IMR-90 (cell line): ENCODE data around the gene GALNT5. TPM values are rescaled to one million over a fixed set of nuclear protein-coding genes. Genes with fewer than 3 reads are reported as not detected.

Experiments
- ATAC-seq: fragments of 200-7000 bp; cut with Tn5 transposase; 2 replicates; pipeline ENCODE4 v1.9.1; 2020; ENCODE audit warnings: low read depth, mild to moderate bottlenecking, moderate library complexity
- BruUV-seq: library from RNA; stranded (reverse); fragments of 400-500 nt; replicated peaks from 2 replicates; lab custom pipeline; 2021; lab: Mats Ljungman, UMichigan
- CTCF ChIA-PET: fragments of 300-600 bp; formaldehyde crosslinking; extraction: SDS; loops from one replicate; lab custom pipeline; 2021; ENCODE audit warnings: antibody characterized with exemption; lab: Yijun Ruan, JAX
- POLR2A ChIA-PET: fragments of 300-600 bp; sonication (Branson Sonifier 250); formaldehyde crosslinking; loops from one replicate; lab custom pipeline; 2022; ENCODE audit warnings: antibody characterized with exemption; ENCODE audit not compliant: unreplicated experiment; lab: Charles Lee
- DNase-seq: peaks from one replicate; pipeline ENCODE4 v3.0.0; 2013
- H2AFZ ChIP-seq: replicated peaks from 2 replicates; pipeline ENCODE3; 2013; ENCODE audit warnings: low read length, mild to moderate bottlenecking; ENCODE audit not compliant: poor library complexity
- H2AK5ac ChIP-seq: 2 replicates; pipeline ENCODE4 v1.6.1; 2013; ENCODE audit warnings: low read depth, low read length, inconsistent platforms
- H2AK9ac ChIP-seq: replicated peaks from 2 replicates; pipeline ENCODE3; 2013; ENCODE audit warnings: mild to moderate bottlenecking, low read depth, low read length, moderate library complexity; ENCODE audit not compliant: poor library complexity
- H2BK120ac ChIP-seq: 2 replicates; pipeline ENCODE4 v1.6.1; 2013; ENCODE audit warnings: low read depth, low read length, inconsistent platforms
- H2BK15ac ChIP-seq: 3 replicates; pipeline ENCODE4 v1.6.1; 2013; ENCODE audit warnings: low read depth, low read length, inconsistent platforms
- H2BK20ac ChIP-seq: 2 replicates; pipeline ENCODE4 v1.6.1; 2013; ENCODE audit warnings: low read depth, mild to moderate bottlenecking, inconsistent platforms, low read length, moderate library complexity
- H2BK5ac ChIP-seq: 2 replicates; pipeline ENCODE4 v1.6.1; 2013; ENCODE audit warnings: mild to moderate bottlenecking, low read depth, low read length, inconsistent platforms; ENCODE audit not compliant: poor library complexity, severe bottlenecking
- H3K14ac ChIP-seq: replicated peaks from 2 replicates; pipeline ENCODE4 v1.6.1; 2013; ENCODE audit warnings: low read depth, low read length, inconsistent platforms
- H3K18ac ChIP-seq: 2 replicates; pipeline ENCODE4 v1.6.1; 2013; ENCODE audit warnings: low read depth, low read length, control low read depth
- H3K23ac ChIP-seq: 2 replicates; pipeline ENCODE4 v1.6.1; 2013; ENCODE audit warnings: low read depth, low read length, inconsistent platforms
- H3K27ac ChIP-seq: 2 replicates; pipeline ENCODE4 v1.5.1; 2013; ENCODE audit warnings: mild to moderate bottlenecking, control low read depth, low read length; ENCODE audit not compliant: insufficient read depth
- H3K27me3 ChIP-seq: 2 replicates; pipeline ENCODE4 v1.6.1; 2013; ENCODE audit warnings: low read length; ENCODE audit not compliant: control insufficient read depth, insufficient read depth
- H3K36me3 ChIP-seq: 2 replicates; pipeline ENCODE4 v1.6.1; 2013; ENCODE audit warnings: low read length, mixed read lengths; ENCODE audit not compliant: control insufficient read depth, insufficient read depth
- H3K4ac ChIP-seq: 2 replicates; pipeline ENCODE4 v1.6.1; 2013; ENCODE audit warnings: low read depth, low read length, inconsistent platforms
- H3K4me1 ChIP-seq: 2 replicates; pipeline ENCODE4 v1.6.1; 2013; ENCODE audit warnings: low read length, mixed read lengths; ENCODE audit not compliant: control insufficient read depth, insufficient read depth
- H3K4me2 ChIP-seq: 2 replicates; pipeline ENCODE4 v1.6.1; 2013; ENCODE audit warnings: low read depth, mild to moderate bottlenecking, control low read depth, low read length, moderate library complexity
- H3K4me3 ChIP-seq: 2 replicates; pipeline ENCODE4 v1.5.1; 2013; ENCODE audit warnings: low read depth, mild to moderate bottlenecking, control low read depth, low read length, moderate library complexity; ENCODE audit not compliant: insufficient read depth
- H3K56ac ChIP-seq: 2 replicates; pipeline ENCODE4 v1.6.1; 2013; ENCODE audit warnings: low read length, inconsistent platforms; ENCODE audit not compliant: insufficient read depth; ENCODE audit errors: extremely low read depth
- H3K79me1 ChIP-seq, 2 experiments: 2 replicates each; pipeline ENCODE4 v1.6.1; 2013; ENCODE audit warnings: low read length in 2 of 2, inconsistent platforms in 1 of 2, low read depth in 1 of 2
- H3K9ac ChIP-seq: 2 replicates; pipeline ENCODE4 v1.6.1; 2013; ENCODE audit warnings: low read depth, low read length, control low read depth
- H3K9me1 ChIP-seq: 2 replicates; pipeline ENCODE4 v1.6.1; 2013; ENCODE audit warnings: low read length, inconsistent platforms; ENCODE audit not compliant: insufficient read depth
- H3K9me3 ChIP-seq: 2 replicates; pipeline ENCODE4 v1.6.1; 2013; ENCODE audit warnings: low read length; ENCODE audit not compliant: control insufficient read depth, insufficient read depth
- H4K20me1 ChIP-seq: 2 replicates; pipeline ENCODE4 v1.6.1; 2013; ENCODE audit warnings: low read length, inconsistent platforms; ENCODE audit not compliant: insufficient read depth
- H4K5ac ChIP-seq: 2 replicates; pipeline ENCODE4 v1.6.1; 2013; ENCODE audit warnings: mild to moderate bottlenecking, low read depth, low read length, control low read depth
- H4K8ac ChIP-seq, 2 experiments: 2 replicates each; pipeline ENCODE4 v1.6.1; 2013; ENCODE audit warnings: low read depth in 2 of 2, low read length in 2 of 2, control low read depth in 1 of 2, inconsistent platforms in 1 of 2
- H4K91ac ChIP-seq: 2 replicates; pipeline ENCODE4 v1.6.1; 2013; ENCODE audit warnings: low read depth, low read length, inconsistent platforms; ENCODE audit not compliant: insufficient read depth
- BHLHE40 ChIP-seq: fragments of 150-350 bp; IDR thresholded peaks from 2 replicates; pipeline ENCODE4 v1.6.1; 2016; ENCODE audit warnings: mild to moderate bottlenecking, low read depth, low read length
- CEBPB ChIP-seq: IDR thresholded peaks from 2 replicates; pipeline ENCODE4 v1.6.1; 2012; ENCODE audit warnings: low read depth, low read length, improper control_type of control experiment
- CHD1 ChIP-seq: IDR thresholded peaks from 2 replicates; pipeline ENCODE4 v1.6.1; 2012; ENCODE audit warnings: low read depth, low read length, improper control_type of control experiment
- CTCF ChIP-seq: conservative IDR thresholded peaks from 2 replicates; pipeline ENCODE4 v1.5.1; 2012; ENCODE audit warnings: mild to moderate bottlenecking, low read depth, low read length, improper control_type of control experiment
- FOS ChIP-seq: fragments of 150-350 bp; IDR thresholded peaks from 2 replicates; pipeline ENCODE4 v1.6.1; 2016; ENCODE audit warnings: low read depth, low read length
- MAFK ChIP-seq: IDR thresholded peaks from 2 replicates; pipeline ENCODE4 v1.6.1; 2012; ENCODE audit warnings: low read depth, low read length, improper control_type of control experiment
- MAZ ChIP-seq: IDR thresholded peaks from 2 replicates; pipeline ENCODE4 v1.6.1; 2012; ENCODE audit warnings: low read depth, mild to moderate bottlenecking, low read length, improper control_type of control experiment, moderate library complexity, borderline replicate concordance
- MXI1 ChIP-seq: IDR thresholded peaks from 2 replicates; pipeline ENCODE4 v1.6.1; 2012; ENCODE audit warnings: low read depth, mild to moderate bottlenecking, low read length, moderate library complexity, borderline replicate concordance
- NFE2L2 ChIP-seq: fragments of 150-350 bp; IDR thresholded peaks from 2 replicates; pipeline ENCODE4 v1.6.1; 2016; ENCODE audit warnings: low read depth, mild to moderate bottlenecking, low read length
- POLR2A ChIP-seq: IDR thresholded peaks from 2 replicates; pipeline ENCODE4 v1.6.1; 2012; ENCODE audit warnings: mild to moderate bottlenecking, low read depth, low read length
- RAD21 ChIP-seq: IDR thresholded peaks from 2 replicates; pipeline ENCODE4 v1.6.1; 2012; ENCODE audit warnings: low read length, improper control_type of control experiment
- RCOR1 ChIP-seq: IDR thresholded peaks from 2 replicates; pipeline ENCODE4 v1.6.1; 2012; ENCODE audit warnings: mild to moderate bottlenecking, low read length, improper control_type of control experiment; ENCODE audit not compliant: insufficient replicate concordance
- RFX5 ChIP-seq: IDR thresholded peaks from 2 replicates; pipeline ENCODE4 v1.8.0; 2012; ENCODE audit warnings: low read depth, mild to moderate bottlenecking, low read length, moderate library complexity
- SMC3 ChIP-seq: fragments of 150-350 bp; IDR thresholded peaks from 2 replicates; pipeline ENCODE4 v1.6.1; 2016; ENCODE audit warnings: low read depth, mild to moderate bottlenecking, antibody characterized with exemption, low read length, moderate library complexity
- WGBS, 2 experiments: methylation state at CpG; one replicate each; pipeline versions ENCODE4 v1.1.5 to v1.1.7; 2013; ENCODE audit warnings: missing lambda C conversion rate in 2 of 2; ENCODE audit not compliant: insufficient read length in 1 of 2; ENCODE audit errors: extremely low coverage in 2 of 2; 5-methylcytosine and 5-hydroxymethylcytosine counted together
- dilution Hi-C: fragments of 300-500 bp; cut with HindIII; formaldehyde crosslinking; loops from one replicate; pipeline ENCODE4 v1.14.3; 2018; ENCODE audit warnings: low sequenced_read_pairs; ENCODE audit not compliant: unreplicated experiment
- in situ Hi-C: fragments of 300-500 bp; cut with MboI; formaldehyde crosslinking; loops from 3 replicates; pipeline ENCODE4 v1.14.3; 2019; ENCODE audit warnings: low sequenced_read_pairs, inconsistent platforms, mixed read lengths
- intact Hi-C: fragments of 100-400 bp; cut with micrococcal nuclease; formaldehyde crosslinking; loops from 2 replicates; pipeline ENCODE4 v1.10.0; 2022
- polyA plus RNA-seq, 3 experiments: library from polyadenylated mRNA; depleted of rRNA; stranded (reverse); fragments of >200 nt; gene quantifications; 2 replicates each; pipeline ENCODE4 v1.2.3, GENCODE V29; 2012; ENCODE audit warnings: low replicate concordance in 1 of 3
- total RNA-seq: library from RNA; depleted of rRNA; stranded (reverse); fragments of >200 nt; gene quantifications from 2 replicates; pipeline ENCODE4 v1.2.3, GENCODE V29; 2012
- TF ChIP-seq, protein P1 (sequence below): fragments of 150-350 bp; IDR thresholded peaks from 2 replicates; pipeline ENCODE4 v1.6.1; 2017; ENCODE audit warnings: mild to moderate bottlenecking, antibody characterized with exemption, low read length, low read depth
- TF ChIP-seq, protein P2 (sequence below): fragments of 150-350 bp; IDR thresholded peaks from 2 replicates; pipeline ENCODE4 v1.6.1; 2016; ENCODE audit warnings: low read depth, mild to moderate bottlenecking, low read length, moderate library complexity, borderline replicate concordance

Gene GALNT5
- total and polyA plus RNA-seq, 2 of the 4 experiments (the other 2 are of a cell fraction) = 36.3 to 63.3 TPM

- ATAC-seq = peak; percentile 15; the same call in 1 of the 2 replicates
- POLR2A ChIA-PET = no interaction called here
- no TSS peak for BruUV-seq
Observed at GRCh38 chr2:157327200-157327599, 69.7 kb downstream of the GALNT5 start.

More at GRCh38 chr2:157327200-157327599, 69.7 kb downstream of the GALNT5 start:
- Histone ChIP-seq H3K18ac (no peak overlapping the region), H2BK120ac (no peak overlapping the region), H4K20me1 (no peaks in the 10 kb centered on the region), H3K4me3 (no peak overlapping the region), H2AK9ac (no peak overlapping the region), H3K4ac (no peak overlapping the region), H3K27ac (no peak overlapping the region), H3K4me2 (no peak overlapping the region), H3K23ac (no peak overlapping the region), H3K27me3 (no peaks in the 10 kb centered on the region), H3K9ac (no peak overlapping the region), H2BK5ac (no peak overlapping the region), H2BK20ac (peak overlapping the region; percentile 27; the same call in 1 of the 2 replicates), H2AK5ac (no peak overlapping the region), H2AFZ (peak overlapping the region; percentile 38), H4K8ac (no peak overlapping the region), H3K36me3 (no peaks in the 10 kb centered on the region), H3K9me3 (no peaks in the 10 kb centered on the region), H3K4me1 (no peaks in the 10 kb centered on the region), H4K5ac (no peak overlapping the region), H3K14ac (no peak overlapping the region), H3K9me1 (no peaks in the 10 kb centered on the region), H4K91ac (no peak overlapping the region), H2BK15ac (no peak overlapping the region), H3K56ac (no peak overlapping the region), H3K79me1 (no peaks in the 10 kb centered on the region)
- no peak for DNase-seq
- CTCF ChIA-PET = interaction anchor here (1.0 to 1.9 kb wide), 12 partner anchors 9 to 668 kb away, joined by 3 to 21 read pairs (median 5); no protein-coding TSS in a partner anchor
- no peak for TF ChIP-seq NFE2L2
- TF ChIP-seq SMC3 = no peak
- TF ChIP-seq, protein P1, sequence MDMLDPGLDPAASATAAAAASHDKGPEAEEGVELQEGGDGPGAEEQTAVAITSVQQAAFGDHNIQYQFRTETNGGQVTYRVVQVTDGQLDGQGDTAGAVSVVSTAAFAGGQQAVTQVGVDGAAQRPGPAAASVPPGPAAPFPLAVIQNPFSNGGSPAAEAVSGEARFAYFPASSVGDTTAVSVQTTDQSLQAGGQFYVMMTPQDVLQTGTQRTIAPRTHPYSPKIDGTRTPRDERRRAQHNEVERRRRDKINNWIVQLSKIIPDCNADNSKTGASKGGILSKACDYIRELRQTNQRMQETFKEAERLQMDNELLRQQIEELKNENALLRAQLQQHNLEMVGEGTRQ = no peak
- no peak for TF ChIP-seq CTCF
- TF ChIP-seq BHLHE40 = no peak
- TF ChIP-seq MAFK = no peak
- no peak for TF ChIP-seq FOS
- TF ChIP-seq RAD21 = no peak
- TF ChIP-seq, protein P2, sequence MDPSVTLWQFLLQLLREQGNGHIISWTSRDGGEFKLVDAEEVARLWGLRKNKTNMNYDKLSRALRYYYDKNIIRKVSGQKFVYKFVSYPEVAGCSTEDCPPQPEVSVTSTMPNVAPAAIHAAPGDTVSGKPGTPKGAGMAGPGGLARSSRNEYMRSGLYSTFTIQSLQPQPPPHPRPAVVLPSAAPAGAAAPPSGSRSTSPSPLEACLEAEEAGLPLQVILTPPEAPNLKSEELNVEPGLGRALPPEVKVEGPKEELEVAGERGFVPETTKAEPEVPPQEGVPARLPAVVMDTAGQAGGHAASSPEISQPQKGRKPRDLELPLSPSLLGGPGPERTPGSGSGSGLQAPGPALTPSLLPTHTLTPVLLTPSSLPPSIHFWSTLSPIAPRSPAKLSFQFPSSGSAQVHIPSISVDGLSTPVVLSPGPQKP = no peak
- no peak for TF ChIP-seq MAZ
- TF ChIP-seq RCOR1 = no peak
- TF ChIP-seq RFX5 = no peak
- no peak for TF ChIP-seq CHD1
- no peak for TF ChIP-seq POLR2A
- TF ChIP-seq CEBPB = no peak
- TF ChIP-seq MXI1 = no peak
- dilution Hi-C loops = no loop called here
- no CpG with 5 or more reads among the region's 3 CpGs for WGBS, 2 experiments
- intact Hi-C loops = loop anchor here (1.0 to 5.0 kb wide), 2 partner anchors 265 to 683 kb away; no protein-coding TSS in a partner anchor
- in situ Hi-C loops = loop anchor here (25.0 kb wide), 1 partner anchor 1940 kb away; no protein-coding TSS in a partner anchor
